HG03064 (cell line): ENCODE results near the gene NSA2.

Source experiments
- ATAC-seq: cut with Tn5 transposase; IDR thresholded peaks from one replicate; pipeline ENCODE4 v1.9.1; 2021; ENCODE audit warnings: low read depth; ENCODE audit not compliant: unreplicated experiment

NSA2 gene

GRCh38 chr5:74810915-74811314 lies 43.9 kb downstream of the NSA2 start:
- no peak for ATAC-seq

GRCh38 chr5:74816875-74817274 lies 49.8 kb downstream of the NSA2 start:
- no peak for ATAC-seq

GRCh38 chr5:74822288-74822687 lies 55.2 kb downstream of the NSA2 start:
- no peak for ATAC-seq

GRCh38 chr5:74829413-74829812 lies 62.4 kb downstream of the NSA2 start:
- no peak for ATAC-seq
